SHP77 (cell line): Measurements from ENCODE around the gene USH1C.

Experiments used
- DNase-seq, 2 experiments: peaks; one replicate each; lab custom pipeline; 2025; lab: John Stamatoyannopoulos, UW

The USH1C gene

DNA sequence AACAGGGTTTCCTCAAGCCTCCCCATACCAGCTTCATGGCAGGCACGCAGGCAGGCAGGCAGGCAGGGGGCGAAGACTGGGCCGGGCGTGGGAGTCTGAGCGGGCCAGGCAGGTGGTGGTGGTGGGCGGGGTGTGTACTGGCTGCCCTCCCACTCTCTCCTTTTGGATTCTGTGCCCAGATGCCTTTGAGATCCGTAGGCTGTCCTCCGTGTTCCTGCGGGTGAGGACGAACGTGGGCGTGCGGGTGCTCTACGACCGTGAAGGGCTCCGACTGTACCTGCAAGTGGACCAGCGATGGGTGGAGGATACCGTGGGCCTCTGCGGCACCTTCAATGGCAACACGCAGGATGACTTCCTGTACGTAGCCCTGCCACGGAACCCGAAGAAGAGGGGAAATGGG lies 25.8 kb upstream of the USH1C start:
- no peak for DNase-seq

DNA sequence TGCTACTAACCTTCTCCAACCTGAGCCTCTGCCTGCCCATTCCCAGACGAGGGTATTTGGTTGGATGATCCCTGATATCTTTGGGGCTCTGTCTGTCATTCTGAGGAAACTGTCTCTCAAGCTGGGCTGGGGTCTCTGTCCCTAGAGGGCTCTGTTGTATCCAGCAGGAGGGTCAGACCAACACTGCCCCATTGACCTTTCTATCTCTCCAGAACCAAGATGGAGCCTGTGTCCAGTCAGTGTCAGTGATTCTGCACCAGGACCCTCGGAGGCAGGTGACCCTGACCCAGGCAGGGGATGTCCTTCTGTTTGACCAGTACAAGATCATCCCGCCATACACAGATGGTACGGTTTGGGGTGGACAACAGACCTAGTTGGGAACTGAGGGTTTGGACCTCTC lies 24.7 kb upstream of the USH1C start:
- DNase-seq = no peak

DNA sequence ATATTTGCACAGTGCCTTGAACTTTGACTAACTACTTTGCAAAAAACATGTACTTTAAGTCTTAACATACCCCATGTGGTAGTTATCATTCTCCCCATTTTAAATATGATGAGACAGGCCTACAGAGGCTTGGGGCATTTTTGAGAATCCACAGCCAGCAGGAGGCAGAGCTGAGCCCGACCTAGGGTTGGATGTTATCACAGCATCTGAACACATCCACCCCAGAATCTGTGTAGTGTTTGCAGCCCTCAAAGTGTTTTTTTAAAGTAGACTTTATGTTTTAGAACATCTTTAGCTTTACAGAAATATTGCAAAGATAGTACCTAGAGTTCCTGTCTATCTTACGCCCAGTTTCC lies 20.4 kb upstream of the USH1C start:
- DNase-seq = no peak

DNA sequence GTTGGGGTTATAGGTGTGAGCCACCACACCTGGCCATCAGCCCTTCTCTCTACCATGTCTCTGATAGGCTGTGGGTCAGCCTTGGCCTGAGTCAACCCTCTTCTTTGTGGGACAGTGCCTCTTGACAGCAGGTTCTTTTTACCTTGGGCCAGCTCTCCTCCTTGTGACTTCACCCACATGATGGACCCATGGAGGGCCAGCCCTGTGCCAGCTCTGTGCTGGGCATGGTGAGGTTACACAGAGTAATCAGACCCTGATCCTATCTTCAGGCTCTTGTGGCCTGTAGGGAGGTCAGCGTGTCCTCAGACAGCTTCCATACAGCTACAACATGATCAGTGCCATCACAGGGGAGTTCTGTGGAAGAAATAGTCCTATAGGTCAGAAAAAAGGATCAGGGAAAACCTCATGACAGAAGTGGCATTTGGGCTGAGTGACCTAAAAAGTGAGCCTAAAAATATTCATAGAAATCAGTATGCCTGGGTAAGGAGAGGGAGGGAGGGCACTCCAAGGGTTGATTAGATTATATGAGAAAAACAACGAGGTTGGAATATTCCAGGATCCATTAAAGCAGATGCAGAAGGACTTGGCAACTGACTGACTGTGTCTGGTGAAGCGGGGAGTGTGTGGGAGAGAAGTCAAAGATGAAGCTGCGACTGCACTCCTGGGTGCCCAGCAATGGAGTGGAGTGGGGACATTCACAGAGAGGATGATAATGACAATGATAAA lies 19.9 kb upstream of the USH1C start:
- DNase-seq = no peak

DNA sequence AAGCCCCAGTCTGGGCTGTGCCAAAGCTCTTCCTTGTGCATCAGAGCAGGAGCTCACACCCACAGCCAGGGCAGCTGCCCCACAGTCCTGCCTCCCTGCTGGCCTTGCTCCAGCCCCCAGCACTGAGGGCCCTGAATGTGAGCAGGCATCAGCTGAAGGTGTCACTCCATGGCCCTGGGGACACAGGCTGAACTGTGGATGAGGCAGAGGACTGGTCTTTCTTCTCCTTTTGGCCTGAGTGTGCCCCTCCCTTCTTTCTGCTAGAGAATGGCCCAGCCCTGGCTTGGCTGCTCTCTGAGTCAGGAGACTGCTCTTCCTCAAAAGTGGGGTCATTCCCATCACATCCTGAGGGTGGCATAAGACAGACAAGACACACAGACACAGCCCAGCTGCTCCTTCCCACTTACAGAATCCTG lies 19.0 kb upstream of the USH1C start:
- no peak for DNase-seq

DNA sequence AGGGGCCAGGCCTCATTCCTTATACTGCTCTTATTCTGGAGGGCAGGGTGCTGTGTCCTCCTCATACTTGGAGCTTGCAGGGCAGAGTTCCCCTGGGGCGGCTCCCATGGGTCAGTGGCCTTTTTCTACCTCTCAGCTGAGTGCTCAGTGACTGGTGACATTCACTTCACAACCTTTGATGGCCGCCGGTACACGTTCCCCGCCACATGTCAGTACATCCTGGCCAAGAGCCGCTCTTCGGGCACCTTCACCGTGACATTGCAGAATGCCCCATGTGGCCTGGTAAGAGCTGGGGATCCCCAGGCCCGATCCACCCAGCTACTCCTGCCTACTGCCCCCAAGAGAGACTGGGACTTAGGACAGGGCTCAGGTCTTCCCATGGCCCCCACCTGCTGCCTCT lies 17.3 kb upstream of the USH1C start:
- no peak for DNase-seq

DNA sequence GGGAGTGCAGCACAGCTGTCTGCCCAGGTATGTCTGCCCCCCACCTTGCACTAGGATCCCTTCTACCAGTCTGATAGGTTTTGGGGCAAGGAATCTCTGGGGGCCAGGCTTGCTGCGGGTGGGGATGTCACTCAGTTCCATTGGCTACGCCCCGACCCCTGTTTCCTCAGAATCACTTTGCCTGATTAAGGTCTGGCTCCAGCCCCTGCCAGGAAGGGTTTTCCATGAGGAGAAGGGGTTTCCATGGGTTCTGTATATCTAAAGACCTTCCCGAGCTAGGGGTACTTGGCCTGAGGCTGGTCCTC lies 16.8 kb upstream of the USH1C start:
- DNase-seq = no peak

DNA sequence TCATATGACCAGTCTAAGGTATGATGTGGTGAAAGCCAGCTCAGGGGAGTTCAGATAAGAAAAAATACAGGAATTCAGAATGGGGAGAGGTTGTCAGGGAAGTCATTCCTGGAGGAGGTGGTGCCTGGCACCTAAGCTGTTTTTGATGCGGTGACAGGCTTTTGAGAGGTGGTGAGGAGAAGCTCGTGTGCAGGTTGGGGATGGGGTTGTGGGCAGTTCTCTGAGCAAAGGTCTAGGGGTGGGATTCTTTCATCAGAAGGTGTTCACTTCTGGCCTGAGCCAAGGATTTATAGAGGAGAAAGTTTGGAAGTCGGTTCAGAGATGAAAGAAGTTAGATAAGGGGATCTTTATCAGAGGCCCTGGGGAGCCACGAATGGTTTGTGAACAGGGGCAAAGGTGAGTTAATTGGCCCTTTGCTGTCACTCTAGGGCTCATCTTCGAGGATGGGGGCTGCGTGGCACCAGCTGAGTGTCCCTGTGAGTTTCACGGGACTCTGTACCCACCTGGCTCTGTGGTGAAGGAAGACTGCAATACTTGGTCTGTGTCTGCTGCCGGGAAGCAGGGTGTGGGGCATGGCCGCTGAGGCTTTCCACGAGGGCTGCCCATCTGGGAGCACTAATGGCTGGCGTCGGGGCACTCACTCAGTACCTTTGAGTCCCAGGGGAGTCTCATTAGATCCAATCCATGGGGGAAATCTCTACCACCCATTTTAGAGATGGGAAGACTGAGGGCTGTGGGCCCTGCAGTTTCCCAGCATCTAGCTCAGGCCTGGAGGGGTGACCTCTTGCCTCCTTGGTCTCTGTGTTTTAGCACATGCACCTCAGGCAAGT lies 16.3 kb upstream of the USH1C start:
- no peak for DNase-seq

DNA sequence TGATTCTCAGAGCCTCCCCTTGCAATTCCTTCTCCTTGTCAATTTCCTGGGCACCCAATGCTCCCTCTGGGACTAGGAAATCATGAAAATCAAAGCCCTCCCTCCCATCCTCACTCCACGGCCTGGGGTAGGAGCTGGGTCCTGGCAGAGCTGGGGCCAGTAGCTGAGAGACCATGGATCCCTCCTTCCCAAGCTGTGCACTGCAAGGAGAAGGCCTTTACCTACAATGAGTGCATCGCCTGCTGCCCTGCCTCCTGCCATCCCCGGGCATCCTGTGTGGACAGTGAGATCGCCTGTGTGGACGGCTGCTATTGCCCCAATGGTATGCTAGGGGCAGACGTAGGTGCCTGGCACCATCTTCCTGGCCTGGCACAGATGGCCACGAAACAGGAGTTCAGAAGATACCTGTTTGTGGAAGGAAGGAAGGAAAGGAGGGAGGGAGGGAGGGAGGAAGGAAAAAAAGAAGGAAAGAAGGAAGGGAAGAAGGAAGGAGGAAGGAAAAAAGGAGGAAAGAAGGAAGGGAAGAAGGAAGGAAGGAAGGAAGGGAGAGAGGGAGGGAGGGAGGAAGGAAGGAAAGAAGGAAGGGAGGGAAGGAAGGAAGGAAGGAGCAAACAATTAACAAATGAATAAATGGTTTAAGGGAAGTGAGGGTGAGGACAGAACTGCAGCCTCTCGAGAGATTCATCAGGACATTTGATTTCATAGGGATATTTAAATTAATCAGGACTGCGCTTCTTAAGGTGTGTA lies 15.3 kb upstream of the USH1C start:
- no peak for DNase-seq

DNA sequence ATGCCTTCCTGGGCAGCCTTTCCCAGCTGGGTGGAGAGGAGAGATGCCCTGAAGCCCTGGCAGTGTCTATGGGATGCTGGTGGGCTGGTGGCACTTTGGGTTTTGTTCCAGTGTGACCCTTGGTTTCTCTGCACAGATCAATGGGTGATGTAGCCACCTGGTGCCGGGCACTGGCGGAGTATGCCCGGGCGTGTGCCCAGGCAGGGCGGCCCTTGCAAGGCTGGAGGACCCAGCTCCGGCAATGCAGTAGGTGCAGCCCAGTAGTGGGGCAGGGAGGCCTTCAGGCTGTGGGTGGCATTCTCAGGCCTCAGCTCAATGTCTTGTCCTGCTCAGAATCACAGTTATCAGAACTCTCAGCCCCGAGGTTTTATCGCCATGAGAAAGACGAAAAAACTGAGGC lies 14.7 kb upstream of the USH1C start:
- DNase-seq = no peak

DNA sequence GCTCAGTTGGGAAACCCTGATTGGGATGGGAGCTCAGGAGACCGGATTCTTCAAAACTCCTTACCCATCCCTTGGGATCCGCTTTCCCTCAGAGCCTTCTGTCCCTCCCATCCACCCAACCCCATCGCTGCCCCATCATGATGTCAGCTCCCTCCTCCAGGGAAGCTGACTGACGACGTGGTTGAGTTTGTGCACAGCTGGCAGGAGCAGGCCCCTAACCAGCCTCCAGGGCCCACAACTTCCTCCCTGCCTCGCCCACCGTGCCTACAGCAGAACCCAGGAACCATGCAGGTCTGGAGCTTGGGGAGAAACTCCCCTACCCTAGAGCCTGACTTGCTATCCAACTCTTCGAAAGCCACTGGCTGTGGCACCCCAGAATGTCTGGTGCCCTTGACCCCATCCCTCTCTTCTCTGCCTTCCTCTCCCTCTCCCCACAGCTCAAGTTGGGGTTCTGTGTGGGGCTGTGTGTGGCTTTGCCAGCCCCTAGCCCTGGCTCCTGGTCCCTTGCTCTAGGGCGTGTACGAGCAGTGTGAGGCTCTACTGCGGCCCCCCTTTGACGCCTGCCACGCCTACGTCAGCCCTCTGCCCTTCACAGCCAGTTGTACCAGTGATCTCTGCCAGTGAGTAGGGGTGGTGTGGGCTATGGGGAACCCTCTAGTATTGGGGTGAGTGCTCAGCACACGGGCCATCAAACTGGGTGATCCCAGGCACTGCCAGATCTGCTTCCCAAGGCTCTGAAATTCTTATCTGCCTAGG lies 14.0 kb upstream of the USH1C start:
- no peak for DNase-seq

DNA sequence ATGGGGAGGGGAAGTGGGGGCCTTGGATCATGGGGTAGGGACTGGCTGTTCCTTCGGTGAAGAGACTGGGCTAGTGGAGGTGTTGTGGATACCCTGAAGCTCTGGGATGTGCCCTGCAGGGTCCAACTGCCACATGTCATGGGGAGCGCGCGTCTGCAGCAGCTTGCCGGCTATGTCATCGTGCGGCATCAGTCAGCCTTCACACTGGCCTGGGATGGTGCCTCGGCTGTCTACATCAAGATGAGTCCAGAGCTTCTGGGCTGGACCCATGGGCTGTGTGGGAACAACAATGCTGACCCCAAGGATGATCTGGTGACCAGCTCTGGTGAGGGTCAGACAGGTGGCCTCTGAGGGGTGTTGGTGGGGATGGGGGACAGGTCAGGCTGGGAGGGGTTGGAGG lies 12.8 kb upstream of the USH1C start:
- no peak for DNase-seq

DNA sequence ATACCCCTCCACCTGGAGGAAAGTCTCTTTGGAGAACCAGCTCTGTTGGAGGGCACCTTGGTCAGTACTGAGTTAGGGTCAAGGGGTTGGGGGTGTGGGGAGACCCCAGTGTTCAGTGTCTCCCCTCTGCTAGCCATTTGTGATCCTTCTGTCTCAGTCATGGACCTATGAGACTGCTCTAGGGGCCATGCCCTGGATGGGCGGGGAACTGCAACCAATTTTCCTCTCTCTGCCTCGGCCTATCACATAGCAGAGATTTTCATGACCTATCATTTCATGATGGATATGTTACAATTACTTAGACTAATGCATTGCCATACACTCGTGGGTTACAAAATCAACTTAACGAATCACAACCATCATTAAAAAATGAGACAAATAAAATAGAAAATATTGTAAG lies 10.3 kb upstream of the USH1C start:
- no peak for DNase-seq

DNA sequence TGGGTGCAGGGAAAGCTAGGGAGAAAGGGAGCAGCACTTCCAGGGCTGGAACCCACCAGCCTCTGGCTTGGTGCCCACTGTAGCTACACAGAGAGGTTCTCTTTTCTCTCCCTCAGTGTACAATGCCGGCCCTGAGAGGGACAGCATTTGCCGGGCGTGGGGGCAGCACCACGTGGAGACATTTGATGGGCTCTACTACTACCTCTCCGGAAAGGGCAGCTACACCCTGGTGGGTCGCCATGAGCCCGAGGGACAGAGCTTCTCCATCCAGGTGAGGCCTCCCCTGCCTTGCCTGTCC lies 9.0 kb upstream of the USH1C start:
- no peak for DNase-seq

DNA sequence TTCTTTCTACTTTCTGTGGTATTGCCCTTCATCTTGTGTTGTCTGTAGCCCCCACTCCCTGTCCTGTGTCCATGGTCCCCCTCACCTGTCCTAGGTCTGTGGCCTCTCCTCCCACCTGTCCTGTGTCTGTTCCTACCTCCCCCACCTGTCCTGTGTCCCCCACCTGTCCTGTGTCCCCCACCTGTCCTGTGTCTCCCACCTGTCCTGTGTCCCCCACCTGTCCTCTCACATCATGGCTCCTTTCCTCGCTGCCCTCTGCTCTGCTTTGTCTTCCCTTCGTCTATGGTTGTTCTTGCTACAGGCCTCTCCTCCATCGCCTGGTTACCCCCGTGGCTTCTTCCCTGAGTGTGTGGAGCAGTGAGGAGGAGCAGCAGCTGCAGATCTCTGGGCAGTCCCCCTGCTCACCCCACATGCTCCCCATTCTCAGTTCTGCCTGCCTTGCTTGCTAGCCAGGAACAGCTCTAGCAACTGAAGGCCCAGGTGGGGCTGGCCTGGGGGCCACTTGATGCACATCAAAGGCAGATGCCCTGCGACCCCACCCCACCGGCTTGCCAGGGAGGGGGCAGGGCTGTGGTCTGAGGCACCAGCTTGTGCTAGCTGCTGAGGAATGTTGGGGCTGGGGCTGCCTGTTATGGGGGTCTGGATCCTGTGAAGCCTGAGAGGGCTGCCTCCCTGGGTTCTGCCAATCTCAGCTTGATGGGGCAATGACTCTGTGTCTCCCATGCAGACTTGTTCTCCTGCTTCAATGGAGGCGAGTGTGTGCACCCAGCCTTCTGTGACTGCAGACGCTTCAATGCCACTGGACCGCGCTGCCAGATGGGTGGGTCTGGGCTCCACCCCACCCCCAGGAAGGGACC lies 8.4 kb upstream of the USH1C start:
- no peak for DNase-seq

DNA sequence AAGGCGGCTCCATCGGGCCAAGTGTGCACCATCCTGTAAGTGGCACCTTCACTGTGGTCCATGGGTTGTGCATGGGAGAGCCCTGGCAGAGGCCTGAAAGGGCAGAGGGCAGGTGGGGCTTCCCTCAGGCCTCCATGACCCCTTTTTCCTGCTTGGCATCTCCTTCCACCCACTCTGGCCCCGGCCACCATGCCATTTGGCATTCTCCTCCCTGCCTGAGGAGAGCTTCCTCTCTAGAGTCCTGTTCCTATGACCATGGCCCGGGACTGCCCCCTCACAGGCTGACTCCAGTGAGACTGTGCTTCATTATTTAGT lies 7.8 kb upstream of the USH1C start:
- no peak for DNase-seq

DNA sequence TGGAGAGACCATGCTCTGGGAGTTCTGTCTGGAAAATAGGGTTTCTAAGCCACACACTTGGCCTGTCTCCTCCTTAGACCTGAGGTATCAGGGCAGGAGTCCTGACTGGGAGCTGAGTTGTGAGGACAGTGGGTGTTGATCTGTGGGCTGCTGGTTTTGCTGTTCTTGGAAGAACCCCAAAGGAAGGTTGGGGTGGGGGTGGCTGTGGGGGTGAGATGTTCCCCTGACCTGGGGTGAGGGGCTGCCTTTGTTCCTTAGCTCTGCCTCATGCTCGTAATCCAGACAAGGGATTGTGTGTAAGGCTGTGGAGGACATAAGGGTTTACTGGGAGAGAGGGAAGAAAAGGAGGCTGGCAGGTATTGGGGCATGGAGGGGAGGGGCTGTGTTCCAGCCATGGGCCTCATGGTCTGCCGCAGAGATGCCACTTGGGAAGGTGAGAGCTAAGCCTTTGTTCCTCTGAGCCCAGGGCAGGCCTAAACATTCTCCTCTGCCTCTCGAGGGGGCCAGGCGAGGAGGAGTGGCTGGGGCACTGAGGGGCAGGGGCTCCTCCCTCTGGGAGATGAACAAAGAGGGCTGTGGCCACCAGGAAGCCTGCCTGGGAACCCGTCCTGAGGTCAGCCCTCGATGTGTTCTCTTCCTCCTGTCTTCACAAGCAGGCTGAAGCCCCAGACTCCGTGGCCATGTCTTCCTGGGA lies 7.3 kb upstream of the USH1C start:
- DNase-seq = no peak

DNA sequence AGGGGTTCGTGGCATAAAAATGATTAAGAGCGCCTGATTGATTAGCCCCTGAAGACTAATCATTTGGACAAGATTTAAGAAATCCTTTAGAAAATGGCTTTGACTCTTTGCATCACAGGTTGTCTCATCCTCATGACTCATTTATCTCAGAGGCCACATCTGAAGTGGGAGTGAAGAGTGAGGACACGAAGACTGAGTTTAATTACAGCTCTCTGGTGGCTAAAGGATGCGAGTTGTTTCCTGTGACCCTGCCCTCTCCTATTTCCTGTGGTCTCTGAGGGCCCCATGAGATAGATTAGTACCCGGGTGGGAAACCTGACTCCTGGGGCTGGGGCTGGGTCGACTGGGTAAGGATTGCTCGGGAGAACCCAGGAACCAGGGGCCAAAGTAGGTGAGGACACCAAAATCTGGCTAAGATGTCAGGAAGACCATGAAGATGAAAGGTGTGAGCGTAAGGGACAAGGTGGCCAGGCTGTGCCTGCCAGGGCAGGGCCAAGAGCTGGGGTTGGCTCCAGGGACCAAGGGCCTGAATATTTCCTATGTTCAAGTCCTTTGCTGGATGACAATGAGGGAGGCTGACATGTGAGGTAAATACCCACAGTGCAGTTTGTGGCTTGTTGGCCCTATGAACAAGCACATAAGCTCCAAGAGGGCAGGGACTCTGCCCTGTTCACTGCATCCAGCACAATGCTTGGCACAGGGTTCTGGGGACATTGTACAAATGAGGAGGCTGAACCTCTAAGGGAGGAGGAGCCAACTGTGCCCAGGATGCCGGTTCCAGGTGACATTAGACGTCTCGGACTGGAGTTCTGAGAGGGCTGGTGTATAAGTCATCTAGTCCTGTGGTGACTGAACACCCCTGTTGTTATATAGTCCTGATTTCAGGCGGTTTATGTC lies 6.5 kb upstream of the USH1C start:
- no peak for DNase-seq

DNA sequence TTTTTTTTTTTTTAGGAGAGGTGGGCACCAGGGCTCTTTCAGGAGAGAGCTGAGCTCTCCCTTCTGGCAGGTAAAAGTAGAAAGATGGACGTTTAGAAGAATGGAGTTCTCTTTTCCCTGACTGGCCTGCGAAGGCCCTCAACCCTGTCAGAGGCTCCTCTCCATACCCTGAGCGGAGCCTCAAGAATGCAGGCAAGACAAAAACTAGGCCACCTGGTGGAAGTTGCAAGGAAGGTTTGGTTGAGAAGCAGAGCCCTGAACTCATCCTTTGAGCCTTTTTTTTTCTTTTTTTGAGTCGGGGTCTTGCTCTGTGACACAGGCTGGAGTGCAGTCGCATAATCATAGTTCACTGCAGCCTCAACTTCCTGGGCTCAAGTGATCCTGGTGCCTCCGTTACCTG lies 4.2 kb upstream of the USH1C start:
- no peak for DNase-seq

DNA sequence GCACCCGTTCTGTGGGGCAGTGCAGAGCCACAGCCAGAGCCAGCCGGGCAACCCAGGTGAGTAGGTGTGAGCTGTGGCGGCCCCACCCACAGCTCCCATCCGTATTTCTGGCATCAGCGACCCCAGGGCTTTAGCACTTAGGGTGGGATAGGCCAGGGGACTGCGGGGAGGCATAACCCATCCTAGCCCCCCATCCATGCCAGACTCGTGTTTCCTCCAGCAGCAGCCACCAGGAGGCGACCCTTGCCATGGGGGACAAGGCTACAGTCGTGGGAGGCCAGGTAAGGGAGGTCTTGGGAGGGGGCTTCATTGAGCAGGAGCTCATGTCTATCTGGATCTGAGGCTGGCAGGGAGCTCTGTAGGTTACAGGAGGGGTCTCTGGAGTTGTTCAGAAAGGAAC lies 3.7 kb upstream of the USH1C start:
- DNase-seq = no peak
